Testis (tissue), 3 donors: ENCODE data around the gene CDH23. TPM values are rescaled to one million over a fixed set of nuclear protein-coding genes. Genes with fewer than 3 reads are reported as not detected.

Source experiments
- DNase-seq: peaks from one replicate; pipeline ENCODE4 v3.0.0-alpha.2; 2019
- H3K27ac ChIP-seq, 2 donors: fragments of 200-600 bp; sonication (generic); one replicate each; pipeline ENCODE4 v1.5.1; 2019
- H3K27me3 ChIP-seq: fragments of 200-600 bp; sonication (generic); one replicate; pipeline ENCODE4 v1.5.1; 2019
- H3K36me3 ChIP-seq: fragments of 200-600 bp; sonication (generic); one replicate; pipeline ENCODE4 v1.5.1; 2017; ENCODE audit warnings: low read depth; ENCODE audit errors: missing control alignments
- H3K4me1 ChIP-seq: fragments of 200-600 bp; sonication (generic); one replicate; pipeline ENCODE4 v1.5.1; 2019
- H3K4me3 ChIP-seq, 2 donors: fragments of 200-600 bp; sonication (generic); one replicate each; pipeline ENCODE4 v1.5.1; 2017 to 2019
- H3K9me3 ChIP-seq: fragments of 200-600 bp; sonication (generic); one replicate; pipeline ENCODE4 v1.5.1; 2017
- POLR2A ChIP-seq: fragments of 450-650 bp; IDR thresholded peaks from one replicate; pipeline ENCODE4 v1.6.1; 2017; ENCODE audit warnings: antibody characterized with exemption, mild to moderate bottlenecking, moderate library complexity
- WGBS, 2 donors: methylation state at CpG; one replicate each; pipeline ENCODE4 v1.1.5; 2018; 5-methylcytosine and 5-hydroxymethylcytosine counted together
- intact Hi-C: fragments of 100-400 bp; cut with DNase I; formaldehyde crosslinking; loops from one replicate; pipeline ENCODE4 v1.15.1; 2023; ENCODE audit warnings: low total_unique reads
- polyA plus RNA-seq: library from polyadenylated mRNA; stranded (reverse); fragments of 350-450 nt; fragmentation: Illumina TruSeq; extraction: RNeasy Lipid Tissue Mini Kit (QIAGEN cat#74804); gene quantifications from one replicate; pipeline ENCODE4 v1.2.3, GENCODE V29; 2014; ENCODE audit warnings: low read depth, low replicate concordance; ENCODE audit not compliant: insufficient read depth
- total RNA-seq, 2 donors: library from RNA; depleted of rRNA; stranded (reverse); fragments of >200 nt; gene quantifications; one replicate each; pipeline ENCODE4 v1.2.3, GENCODE V29; 2016
- TF ChIP-seq, protein P1 (sequence below), 3 experiments: fragments of 450-650 bp in 2 of 3; fragments of 200-600 bp in 1 of 3; sonication (generic) in 1 of 3; IDR thresholded peaks; one replicate each; pipeline ENCODE4 v1.5.1; 2016 to 2019; ENCODE audit warnings: antibody characterized with exemption in 3 of 3, mild to moderate bottlenecking in 2 of 3, moderate library complexity in 1 of 3

Gene CDH23
- total and polyA plus RNA-seq, 3 donors from 2014 or later = 29.8 to 125 (median 81.7) TPM

DNA sequence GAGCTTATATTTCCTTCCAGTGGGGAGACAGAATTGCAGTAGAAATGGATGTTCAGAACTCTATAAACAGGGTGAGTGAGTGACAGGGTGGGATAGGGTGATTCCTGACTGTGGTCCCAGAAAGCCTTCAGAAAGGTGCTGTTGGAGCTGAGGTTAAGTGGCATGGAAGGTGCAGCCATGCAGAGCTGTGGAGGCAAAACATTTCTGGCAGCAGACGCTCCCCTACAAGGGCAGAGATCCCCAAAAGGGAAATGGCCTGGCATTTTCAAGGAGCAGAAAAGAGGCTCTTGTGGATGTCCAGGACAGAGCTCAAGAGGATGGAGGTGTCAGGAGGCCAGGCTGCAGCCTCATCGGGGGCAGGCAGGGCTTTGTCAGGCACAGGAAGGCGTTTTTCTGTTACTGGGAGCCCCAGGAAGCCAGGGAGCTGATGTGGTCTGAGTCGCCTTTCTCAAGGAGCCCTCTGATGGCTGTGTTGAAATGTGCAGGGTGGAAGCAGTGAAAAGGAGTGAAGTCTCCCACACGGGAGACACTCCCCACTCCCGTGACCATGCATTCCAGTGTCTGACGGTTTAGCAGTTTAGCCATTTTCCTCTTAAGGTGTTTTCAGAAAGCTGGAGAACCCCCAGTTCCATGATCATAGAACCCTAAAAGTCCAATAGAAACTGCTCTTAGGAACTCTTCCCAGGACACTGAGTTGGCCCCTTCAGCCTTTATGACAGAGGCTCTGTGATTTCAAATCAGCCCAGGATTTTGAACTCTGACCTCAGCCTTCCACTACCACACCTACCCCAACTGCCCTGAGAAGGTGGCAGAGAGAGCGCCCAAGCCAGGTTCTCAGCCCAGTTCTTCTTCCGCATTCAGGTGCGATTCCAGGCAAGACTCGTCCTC is 226.6 kb downstream of the CDH23 start:
- H3K36me3 ChIP-seq = no peaks in the 10 kb centered on the region
- 64 to 68% methylated on average over 11 of the region's 11 CpGs for WGBS, 2 donors
- TF ChIP-seq, protein P1, sequence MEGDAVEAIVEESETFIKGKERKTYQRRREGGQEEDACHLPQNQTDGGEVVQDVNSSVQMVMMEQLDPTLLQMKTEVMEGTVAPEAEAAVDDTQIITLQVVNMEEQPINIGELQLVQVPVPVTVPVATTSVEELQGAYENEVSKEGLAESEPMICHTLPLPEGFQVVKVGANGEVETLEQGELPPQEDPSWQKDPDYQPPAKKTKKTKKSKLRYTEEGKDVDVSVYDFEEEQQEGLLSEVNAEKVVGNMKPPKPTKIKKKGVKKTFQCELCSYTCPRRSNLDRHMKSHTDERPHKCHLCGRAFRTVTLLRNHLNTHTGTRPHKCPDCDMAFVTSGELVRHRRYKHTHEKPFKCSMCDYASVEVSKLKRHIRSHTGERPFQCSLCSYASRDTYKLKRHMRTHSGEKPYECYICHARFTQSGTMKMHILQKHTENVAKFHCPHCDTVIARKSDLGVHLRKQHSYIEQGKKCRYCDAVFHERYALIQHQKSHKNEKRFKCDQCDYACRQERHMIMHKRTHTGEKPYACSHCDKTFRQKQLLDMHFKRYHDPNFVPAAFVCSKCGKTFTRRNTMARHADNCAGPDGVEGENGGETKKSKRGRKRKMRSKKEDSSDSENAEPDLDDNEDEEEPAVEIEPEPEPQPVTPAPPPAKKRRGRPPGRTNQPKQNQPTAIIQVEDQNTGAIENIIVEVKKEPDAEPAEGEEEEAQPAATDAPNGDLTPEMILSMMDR (IDR thresholded peaks at IDR 0.05) = no peak
- no peak for TF ChIP-seq POLR2A
- no peaks in the 10 kb centered on the region for H3K27me3 ChIP-seq
- DNase-seq = peak; percentile 32
- no peak overlapping the region for H3K27ac ChIP-seq
- H3K4me1 ChIP-seq = peaks cover 21% of the 10 kb centered on the region
- H3K4me3 ChIP-seq = no peak overlapping the region
- H3K9me3 ChIP-seq = no peaks in the 10 kb centered on the region
- intact Hi-C loops = no loop called here

DNA sequence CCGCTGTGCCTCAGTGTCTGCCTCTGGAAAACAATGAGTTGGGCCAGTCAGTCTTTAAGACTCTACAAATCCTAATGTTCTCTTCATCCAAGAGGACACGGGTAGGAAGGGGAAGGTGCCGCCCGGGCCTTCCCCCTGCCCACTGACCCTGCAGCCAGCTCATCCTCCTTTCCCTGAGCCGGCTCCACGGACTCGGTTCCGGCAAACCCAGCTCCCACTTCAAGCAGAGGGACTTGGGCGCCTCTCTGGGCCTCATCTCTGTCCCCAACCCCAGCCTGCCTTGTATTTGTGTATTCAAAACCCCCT is 227.2 kb downstream of the CDH23 start:
- Histone ChIP-seq H3K36me3 (no peaks in the 10 kb centered on the region), H3K4me1 (peaks cover 21% of the 10 kb centered on the region), H3K9me3 (no peaks in the 10 kb centered on the region), H3K27me3 (no peaks in the 10 kb centered on the region), H3K27ac (no peak overlapping the region), H3K4me3 (no peak overlapping the region)
- intact Hi-C loops = no loop called here
- no peak for DNase-seq
- WGBS, 2 donors = 93 to 97% methylated on average over 9 of the region's 9 CpGs
- no peak for TF ChIP-seq POLR2A
- TF ChIP-seq, protein P1 (IDR thresholded peaks at IDR 0.05) = no peak

DNA sequence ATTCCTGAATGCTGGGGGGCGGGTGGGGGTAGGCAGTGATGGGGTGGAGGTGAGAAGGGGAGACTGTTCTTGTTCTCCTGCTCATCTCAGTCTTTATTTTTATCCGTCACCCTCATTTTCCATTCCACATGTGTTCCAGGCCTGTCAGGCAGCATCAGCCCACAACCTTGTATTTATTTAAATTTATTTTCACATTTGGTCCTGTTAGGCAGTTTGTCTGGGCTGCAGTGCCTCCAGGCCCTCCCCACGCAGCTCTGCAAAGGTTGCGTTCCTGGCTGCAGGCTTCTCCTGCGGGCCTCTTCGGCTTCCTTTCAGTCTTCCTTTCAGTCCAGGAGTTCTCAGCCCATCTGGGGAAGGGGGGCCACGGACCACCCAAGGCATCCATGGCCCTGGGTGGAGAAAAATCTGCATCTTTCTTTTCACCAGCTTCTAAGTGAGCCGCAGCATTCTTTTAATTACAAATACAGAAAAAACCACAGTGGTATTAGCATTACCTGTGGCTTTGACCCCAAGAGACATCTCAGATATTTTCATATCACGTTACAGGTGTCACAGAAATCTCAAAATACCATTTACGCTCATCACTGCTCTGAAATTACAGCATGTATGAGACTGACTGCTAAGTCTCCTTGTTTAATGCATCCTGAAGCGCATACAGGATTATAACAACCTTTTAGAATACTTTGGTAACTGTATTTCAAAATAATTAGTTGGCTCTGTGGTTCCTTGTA is 228.9 kb downstream of the CDH23 start:
- no peaks in the 10 kb centered on the region for H3K36me3 ChIP-seq
- H3K4me3 ChIP-seq = no peak overlapping the region
- no peak for TF ChIP-seq POLR2A
- TF ChIP-seq, protein P1 (IDR thresholded peaks at IDR 0.05) = no peak
- WGBS, 2 donors = 91 to 93% methylated on average over 11 of the region's 11 CpGs
- no peak for DNase-seq
- H3K4me1 ChIP-seq = peaks cover 18% of the 10 kb centered on the region
- H3K27me3 ChIP-seq = no peaks in the 10 kb centered on the region
- no peak overlapping the region for H3K27ac ChIP-seq
- intact Hi-C loops = no loop called here
- H3K9me3 ChIP-seq = no peaks in the 10 kb centered on the region

DNA sequence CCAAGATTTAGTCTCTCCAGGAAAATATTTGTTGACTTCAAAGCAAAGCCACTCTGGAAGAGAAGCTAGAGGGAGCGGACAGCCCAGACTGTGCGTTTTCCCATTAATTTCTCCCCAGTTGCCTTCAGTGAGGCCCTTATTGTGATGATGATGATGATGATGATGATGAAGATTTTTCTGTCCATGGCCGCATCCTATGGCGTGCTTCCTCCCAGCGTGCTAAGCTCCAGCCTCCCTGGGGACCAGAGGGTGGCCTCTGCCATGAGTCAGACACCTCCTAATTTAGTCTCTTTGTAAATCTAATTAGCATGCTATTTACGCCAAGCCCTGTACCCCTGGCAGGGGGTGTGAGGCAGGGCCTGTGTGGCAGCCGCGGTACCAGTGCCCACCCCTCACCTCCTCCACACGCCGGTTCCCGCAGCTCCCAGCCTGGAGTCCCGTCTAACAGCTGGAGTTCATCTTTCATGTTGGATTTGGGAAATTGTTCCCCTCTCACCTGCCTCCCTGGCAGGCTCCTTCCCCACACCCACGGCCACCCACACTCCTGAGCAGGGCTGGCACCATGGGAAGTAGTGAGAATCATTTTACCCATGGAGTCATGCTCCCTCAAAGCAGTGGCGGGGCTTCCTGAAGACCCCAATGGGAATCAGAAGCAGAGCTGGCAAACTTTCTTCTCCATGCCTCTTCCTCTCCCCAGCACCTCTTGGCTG is 230.7 kb downstream of the CDH23 start:
- intact Hi-C loops = no loop called here
- 91 to 92% methylated on average over 10 to 13 of the region's 14 CpGs for WGBS, 2 donors
- Histone ChIP-seq H3K27ac (no peak overlapping the region), H3K27me3 (no peaks in the 10 kb centered on the region), H3K36me3 (no peaks in the 10 kb centered on the region), H3K4me1 (peaks cover 15% of the 10 kb centered on the region), H3K4me3 (no peak overlapping the region), H3K9me3 (no peaks in the 10 kb centered on the region)
- no peak for DNase-seq
- TF ChIP-seq, protein P1 (IDR thresholded peaks at IDR 0.05) = no peak
